Kidney (tissue), 14 donors: Measurements from ENCODE around the gene EPM2AIP1. TPM values are rescaled to one million over a fixed set of nuclear protein-coding genes. Genes with fewer than 3 reads are reported as not detected.
A peak's percentile ranks its signal among the peaks of the same experiment; 100 is the strongest.

ENCODE experiments used
- DNase-seq, 5 donors: peaks; one replicate each; pipeline ENCODE4 v3.0.0-alpha.2; 2013 to 2020
- FAIRE-seq: peaks from 2 replicates; lab custom pipeline; 2012; peaks lifted over from hg19 to GRCh38; lab: Jason Lieb, UNC
- H3K27ac ChIP-seq, 2 donors: one replicate each; pipeline ENCODE4 v1.7.0; 2013; ENCODE audit warnings: low read depth in 2 of 2, low read length in 2 of 2, inconsistent platforms in 1 of 2
- H3K27me3 ChIP-seq: one replicate; pipeline ENCODE4 v1.7.1; 2013; ENCODE audit warnings: low read length, inconsistent platforms; ENCODE audit not compliant: control insufficient read depth, insufficient read depth
- H3K36me3 ChIP-seq, 3 donors: one replicate each; pipeline versions ENCODE4 v1.7.0 to v1.7.1; 2013; ENCODE audit warnings: low read length in 3 of 3, control low read depth in 1 of 3, inconsistent platforms in 1 of 3; ENCODE audit not compliant: insufficient read depth in 3 of 3, control insufficient read depth in 2 of 3
- H3K4me1 ChIP-seq, 3 donors: one replicate each; pipeline versions ENCODE4 v1.7.0 to v1.7.1; 2013; ENCODE audit warnings: low read length in 3 of 3, inconsistent platforms in 1 of 3, low read depth in 1 of 3; ENCODE audit not compliant: control insufficient read depth in 2 of 3, insufficient read depth in 2 of 3
- H3K4me3 ChIP-seq, 3 donors: one replicate each; pipeline versions ENCODE4 v1.7.0 to v1.8.1; 2013; ENCODE audit warnings: low read length in 3 of 3, control low read depth in 1 of 3, inconsistent platforms in 1 of 3
- H3K9ac ChIP-seq, 3 donors: one replicate each; pipeline versions ENCODE4 v1.7.0 to v1.7.1; 2013; ENCODE audit warnings: low read length in 3 of 3, control low read depth in 1 of 3, inconsistent platforms in 1 of 3
- H3K9me3 ChIP-seq, 3 donors: one replicate each; pipeline versions ENCODE4 v1.7.0 to v1.7.1; 2013; ENCODE audit warnings: low read length in 3 of 3, control low read depth in 1 of 3, inconsistent platforms in 1 of 3; ENCODE audit not compliant: control insufficient read depth in 2 of 3, insufficient read depth in 1 of 3
- intact Hi-C: fragments of 100-400 bp; cut with DNase I; formaldehyde crosslinking; loops from one replicate; pipeline ENCODE4 v1.11.1; 2022
- polyA plus RNA-seq: library from polyadenylated mRNA; stranded (reverse); fragments of 350-450 nt; fragmentation: Illumina TruSeq; extraction: RNeasy Lipid Tissue Mini Kit (QIAGEN cat#74804); gene quantifications from one replicate; pipeline ENCODE4 v1.2.3, GENCODE V29; 2014; ENCODE audit warnings: low read depth, low replicate concordance; ENCODE audit not compliant: insufficient read depth
- total RNA-seq: library from RNA; stranded (reverse); fragmentation: NEBNext Ultra II Directional; extraction: Animal tissue kit (Norgen Biotek cat#: 25700); gene quantifications from one replicate; pipeline ENCODE4 v1.2.1, GENCODE V29; 2021
- TF ChIP-seq, protein P1 (sequence below): IDR thresholded peaks from 3 replicates; pipeline ENCODE4 v1.5.1; 2012; ENCODE audit warnings: mild to moderate bottlenecking, moderate library complexity, borderline replicate concordance; ENCODE audit not compliant: insufficient read depth; ENCODE audit errors: extremely low read depth
- donor health status: control.
- donor health status: control.
- donor health status: control.
- donor health status: control.
- donor health status: control.
- donor health status: DM: yes; HTN: yes; CAD: no.
- donor health status: Normal renal cell carcinoma (clear cell type).

EPM2AIP1 gene
- total and polyA plus RNA-seq, 2 donors from 2014 or later: 7.4 to 26.5 TPM

DNA sequence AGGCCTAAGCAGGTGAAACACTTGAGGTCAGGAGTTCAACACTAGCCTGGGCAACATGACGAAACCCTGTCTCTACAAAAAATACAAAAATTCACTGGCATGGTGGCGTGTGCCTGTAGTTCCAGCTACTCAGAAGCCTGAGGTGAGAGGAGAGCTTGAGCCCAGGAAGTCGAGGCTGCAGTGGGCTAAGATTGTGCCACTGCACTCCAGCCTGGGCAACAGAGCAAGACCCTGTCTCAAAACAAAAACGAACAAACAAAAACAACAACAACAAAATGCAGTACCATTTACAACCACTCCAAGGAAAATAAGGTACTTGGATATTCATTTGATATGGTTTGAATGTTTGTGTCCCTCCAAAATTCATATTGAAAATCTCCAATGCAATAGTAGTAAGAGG lies 32.4 kb downstream of the EPM2AIP1 start:
- FAIRE-seq (no peak), DNase-seq (no peak)
- Histone ChIP-seq H3K27me3 (no peaks in the 10 kb centered on the region), H3K27ac (no peak overlapping the region), H3K4me3 (no peak overlapping the region), H3K4me1 (no peaks in the 10 kb centered on the region), H3K36me3 (no peaks in the 10 kb centered on the region), H3K9ac (no peak overlapping the region), H3K9me3 (no peaks in the 10 kb centered on the region)
- TF ChIP-seq, protein P1, sequence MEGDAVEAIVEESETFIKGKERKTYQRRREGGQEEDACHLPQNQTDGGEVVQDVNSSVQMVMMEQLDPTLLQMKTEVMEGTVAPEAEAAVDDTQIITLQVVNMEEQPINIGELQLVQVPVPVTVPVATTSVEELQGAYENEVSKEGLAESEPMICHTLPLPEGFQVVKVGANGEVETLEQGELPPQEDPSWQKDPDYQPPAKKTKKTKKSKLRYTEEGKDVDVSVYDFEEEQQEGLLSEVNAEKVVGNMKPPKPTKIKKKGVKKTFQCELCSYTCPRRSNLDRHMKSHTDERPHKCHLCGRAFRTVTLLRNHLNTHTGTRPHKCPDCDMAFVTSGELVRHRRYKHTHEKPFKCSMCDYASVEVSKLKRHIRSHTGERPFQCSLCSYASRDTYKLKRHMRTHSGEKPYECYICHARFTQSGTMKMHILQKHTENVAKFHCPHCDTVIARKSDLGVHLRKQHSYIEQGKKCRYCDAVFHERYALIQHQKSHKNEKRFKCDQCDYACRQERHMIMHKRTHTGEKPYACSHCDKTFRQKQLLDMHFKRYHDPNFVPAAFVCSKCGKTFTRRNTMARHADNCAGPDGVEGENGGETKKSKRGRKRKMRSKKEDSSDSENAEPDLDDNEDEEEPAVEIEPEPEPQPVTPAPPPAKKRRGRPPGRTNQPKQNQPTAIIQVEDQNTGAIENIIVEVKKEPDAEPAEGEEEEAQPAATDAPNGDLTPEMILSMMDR: no peak
- intact Hi-C loops: no loop called here

DNA sequence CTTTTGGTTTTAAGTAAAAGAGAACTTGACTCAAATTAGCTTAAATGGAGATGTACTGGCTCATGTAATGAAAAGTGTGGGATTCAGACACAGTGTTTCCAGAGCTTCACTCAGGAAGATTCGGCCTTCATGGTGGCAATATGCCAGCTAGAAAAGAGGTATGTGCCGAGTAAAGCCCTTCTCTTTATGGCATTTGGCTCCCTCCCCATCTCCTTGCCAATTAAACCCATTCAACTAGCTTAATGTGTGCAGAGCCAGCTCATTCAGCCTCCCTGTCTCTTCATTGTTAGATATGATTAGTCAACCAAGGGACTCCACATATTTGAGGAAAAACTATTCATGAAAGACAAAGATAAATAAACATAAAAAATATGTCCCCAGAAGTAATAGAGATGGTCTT lies 33.1 kb downstream of the EPM2AIP1 start:
- Histone ChIP-seq H3K27me3 (no peaks in the 10 kb centered on the region), H3K9me3 (no peaks in the 10 kb centered on the region), H3K27ac (no peak overlapping the region), H3K9ac (no peak overlapping the region), H3K36me3 (no peaks in the 10 kb centered on the region), H3K4me3 (no peak overlapping the region), H3K4me1 (no peaks in the 10 kb centered on the region)
- TF ChIP-seq, protein P1: no peak
- FAIRE-seq (no peak), DNase-seq (peak in 2 of 5 donors; percentile 19 to 39)
- intact Hi-C loops: loop anchor here (10.0 kb wide), 1 partner anchor 225 kb away; no protein-coding TSS in a partner anchor

GRCh38 chr3:36957862-36958686 lies 34.9 kb downstream of the EPM2AIP1 start:
- no peaks in the 10 kb centered on the region for H3K9me3 ChIP-seq
- no peak overlapping the region for H3K9ac ChIP-seq
- FAIRE-seq (no peak), DNase-seq (no peak)
- no peak overlapping the region for H3K4me3 ChIP-seq
- no peak overlapping the region for H3K27ac ChIP-seq
- TF ChIP-seq, protein P1: no peak
- no peaks in the 10 kb centered on the region for H3K36me3 ChIP-seq
- no peaks in the 10 kb centered on the region for H3K4me1 ChIP-seq
- intact Hi-C loops: loop anchor here (10.0 kb wide), 1 partner anchor 223 kb away; no protein-coding TSS in a partner anchor
- no peaks in the 10 kb centered on the region for H3K27me3 ChIP-seq
